Posterior cingulate gyrus (tissue), 11 donors: ENCODE measurements around the gene TVP23B.
A peak's percentile ranks its signal among the peaks of the same experiment; 100 is the strongest.
"Not testable (repeated sequence)": the region's sequence is repeated elsewhere in the genome, so short reads cannot be mapped to it uniquely, and the experiment has no call there.

ENCODE experiments used
- DNase-seq, 10 donors: peaks; one replicate each; pipeline versions ENCODE4 v3.0.0 to v3.0.0-alpha.2; 2020 to 2021; ENCODE audit warnings: mixed read lengths in 3 of 10
- intact Hi-C: fragments of 100-400 bp; cut with DNase I; formaldehyde crosslinking; loops from one replicate; pipeline ENCODE4 v1.15.1; 2023

TVP23B gene

DNA sequence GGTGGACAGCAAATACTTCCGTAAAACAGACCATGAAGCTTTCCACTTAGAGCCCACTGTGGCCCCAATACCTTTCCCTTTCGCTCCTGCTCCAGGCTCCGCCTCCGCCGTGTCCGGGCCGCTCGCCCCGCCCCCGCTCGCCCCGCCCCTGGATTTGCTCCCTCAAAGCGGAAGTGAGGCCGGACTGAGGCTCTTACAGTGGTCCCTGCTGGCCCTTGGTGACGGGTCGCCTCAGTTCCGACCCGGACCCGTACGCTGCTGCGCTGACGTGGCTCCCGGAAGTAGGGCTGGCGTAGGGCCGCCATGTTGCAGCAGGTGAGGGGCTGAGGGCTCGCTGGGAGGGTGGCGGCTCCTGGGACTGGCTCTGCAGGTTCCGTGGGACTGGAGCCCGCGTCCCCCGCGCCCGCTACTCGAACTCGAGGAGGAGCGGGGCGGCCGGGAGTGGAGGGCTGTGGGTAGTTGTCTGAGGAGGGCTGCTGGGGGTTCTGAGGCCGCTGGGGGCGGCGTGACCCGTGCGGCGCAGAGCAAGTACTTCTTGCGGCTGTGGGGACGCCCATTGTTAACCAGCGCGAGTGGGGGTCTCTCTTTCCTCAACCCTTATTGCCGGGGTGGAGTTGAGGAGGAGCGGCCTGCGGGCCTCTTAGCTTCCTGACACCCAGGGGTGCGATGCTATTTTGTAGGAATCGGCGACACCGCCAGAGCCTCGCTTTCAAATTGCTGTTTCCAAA is at the start of gene TVP23B:
Gene TVP23B (plus strand): TSS at position 193 of the 728 bp plus-strand sequence. CDS start 111 bp downstream, at position 304.
- peak; percentile 92 to 99 (median 96) for DNase-seq
- intact Hi-C loops, result not testable (repeated sequence)

DNA sequence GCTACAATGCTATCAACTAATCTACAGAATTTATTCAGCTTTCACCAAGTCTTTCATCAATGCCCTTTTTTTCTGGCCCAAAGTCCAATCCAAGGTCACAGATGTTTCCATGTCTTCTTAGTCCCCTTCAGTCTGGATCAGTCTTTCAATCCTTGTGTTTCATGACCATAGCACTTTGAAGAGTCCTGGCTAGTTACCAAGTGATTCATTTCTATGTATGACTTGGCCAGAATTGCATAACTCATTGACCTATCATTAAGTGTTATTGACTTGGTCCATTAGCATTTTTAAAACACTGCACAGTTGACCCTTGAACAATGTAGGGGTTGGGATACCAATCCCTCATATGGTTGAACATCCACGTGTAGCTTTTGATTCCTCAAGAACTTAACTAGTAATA is 48.5 kb upstream of the TVP23B start:
- DNase-seq, intact Hi-C loops: not testable (repeated sequence)

DNA sequence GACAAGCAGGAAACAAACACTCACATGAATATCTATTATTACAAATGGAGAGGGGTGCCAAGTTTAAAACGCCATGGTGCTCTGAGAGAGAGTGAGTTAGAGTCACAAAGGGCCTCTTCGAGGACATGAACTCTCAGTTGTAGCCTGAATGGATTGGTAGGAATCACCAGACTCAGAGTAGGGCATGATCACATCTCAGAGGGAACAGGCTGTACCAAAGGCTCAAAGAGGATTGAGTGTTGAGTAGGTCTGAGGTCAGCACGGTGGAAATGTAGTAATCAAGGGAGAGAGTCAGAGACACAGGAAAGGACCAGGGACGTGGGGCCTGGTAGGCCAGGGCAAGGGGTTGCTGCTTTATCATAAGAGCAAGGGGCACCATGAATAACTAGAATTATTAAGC is 47.6 kb upstream of the TVP23B start:
- DNase-seq, intact Hi-C loops: not testable (repeated sequence)

DNA sequence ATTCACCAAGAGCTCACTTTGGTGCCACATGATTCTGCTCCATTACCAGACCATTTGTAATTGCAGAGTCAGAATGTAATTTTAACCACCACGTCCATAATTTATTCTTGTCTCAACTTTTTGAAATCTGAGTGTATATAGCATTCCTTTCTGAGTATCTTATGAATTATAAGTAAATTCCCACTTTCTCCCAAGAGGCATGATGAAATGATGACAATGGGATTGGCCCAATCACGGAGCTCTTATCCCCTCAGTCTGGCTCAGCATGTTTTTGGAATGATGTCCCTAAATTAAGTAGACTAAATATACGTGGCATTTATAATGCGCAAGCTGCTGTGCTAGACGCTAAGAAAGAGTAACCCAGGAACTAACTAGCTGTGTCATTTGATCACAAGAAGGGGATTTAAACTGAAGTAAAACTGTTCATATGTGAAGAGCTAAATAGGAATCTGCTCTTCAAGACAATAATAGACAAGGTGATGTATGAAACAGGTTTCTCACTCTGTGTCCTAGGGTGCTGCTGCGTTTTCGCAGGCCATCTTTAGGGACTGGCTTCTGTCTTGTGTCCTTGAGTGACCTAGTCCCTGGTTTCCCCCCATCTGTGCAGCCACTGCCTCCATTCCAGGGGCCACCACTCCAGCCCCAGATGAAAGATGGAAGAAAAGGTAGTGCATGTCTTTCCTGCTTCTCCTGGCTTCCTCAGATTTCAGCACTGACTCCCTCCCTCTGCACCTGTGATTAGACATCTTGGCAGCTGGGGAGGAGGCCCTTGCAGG is 41.2 kb upstream of the TVP23B start:
- intact Hi-C loops, DNase-seq: not testable (repeated sequence)

DNA sequence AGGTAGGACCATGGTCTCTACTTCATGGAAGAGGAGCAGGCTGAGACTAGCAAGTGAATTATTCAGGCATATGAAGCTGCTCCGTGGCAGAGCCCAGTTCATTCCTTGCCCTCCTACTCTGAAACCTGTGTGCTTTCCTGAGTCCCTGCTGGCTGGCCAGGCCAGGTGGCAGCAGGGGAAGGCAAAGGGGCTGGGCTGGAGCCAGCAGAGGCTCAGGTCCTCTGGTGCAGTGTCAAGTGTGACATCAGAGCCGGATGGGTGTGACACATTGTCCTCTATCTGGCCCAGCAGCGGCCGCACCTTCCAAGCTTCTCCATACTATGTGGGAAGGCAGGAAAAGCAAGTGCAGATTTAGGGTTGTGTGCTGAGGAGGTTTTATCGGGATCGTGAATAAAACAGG is 39.8 kb upstream of the TVP23B start:
- DNase-seq, intact Hi-C loops: not testable (repeated sequence)

DNA sequence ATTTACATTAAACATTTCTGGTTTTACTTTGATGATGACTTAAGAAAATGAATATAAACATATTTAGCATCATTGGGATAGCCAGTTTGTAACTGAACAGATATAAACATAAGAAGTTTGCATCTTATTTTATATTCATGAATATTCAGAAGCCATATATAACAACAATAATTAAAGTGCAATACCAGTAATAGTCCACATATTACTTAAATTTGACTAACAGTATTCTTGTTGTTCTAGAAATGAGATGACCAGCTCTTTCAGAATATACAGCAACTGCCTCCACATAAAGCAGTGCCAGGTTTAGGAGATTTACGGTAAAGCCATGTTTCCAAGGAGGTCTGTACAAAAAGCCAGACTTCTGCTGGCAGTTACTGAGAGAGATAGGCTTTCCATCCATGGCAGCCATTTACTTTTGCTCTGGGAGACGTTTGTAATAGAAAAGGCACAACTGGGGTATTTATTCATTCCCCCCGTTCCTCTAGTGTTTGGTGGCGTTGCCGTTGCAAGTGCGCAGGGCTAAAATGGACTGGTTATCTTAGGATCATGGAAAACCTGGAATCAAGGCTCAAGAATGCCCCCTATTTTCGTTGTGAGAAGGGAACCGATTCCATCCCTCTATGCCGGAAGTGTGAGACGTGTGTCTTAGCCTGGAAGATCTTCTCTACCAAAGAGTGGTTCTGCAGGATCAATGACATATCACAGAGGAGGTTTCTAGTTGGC is 37.1 kb upstream of the TVP23B start, which contains the start of gene FBXW10:
Gene FBXW10 (plus strand): TSS at position 356 of the 723 bp plus-strand sequence. CDS start 191 bp downstream, at position 547.
- not testable (repeated sequence) for DNase-seq

DNA sequence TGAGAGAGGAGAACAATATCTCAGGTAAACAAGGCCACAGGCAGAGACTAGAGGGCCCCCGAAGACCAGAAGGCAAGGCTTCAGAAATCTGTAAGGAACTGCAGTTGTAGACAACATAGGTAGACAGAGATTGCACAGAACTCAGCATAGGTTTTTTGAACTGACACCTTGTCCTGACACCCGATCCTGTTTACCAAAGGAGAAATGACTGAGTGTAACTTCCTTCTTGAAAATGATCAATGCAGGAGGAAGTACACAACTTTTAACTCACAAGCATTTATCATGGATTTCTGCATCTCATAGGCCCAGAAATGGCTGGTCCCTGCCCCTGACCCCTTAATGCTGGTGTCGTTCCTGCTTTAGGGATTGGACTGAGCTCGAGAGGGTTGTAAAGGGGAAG is 36.3 kb upstream of the TVP23B start:
- DNase-seq, intact Hi-C loops: not testable (repeated sequence)

More for the DNA sequence above, 37.1 kb upstream of the TVP23B start, which contains the start of gene FBXW10:
- intact Hi-C loops, result not testable (repeated sequence)

DNA sequence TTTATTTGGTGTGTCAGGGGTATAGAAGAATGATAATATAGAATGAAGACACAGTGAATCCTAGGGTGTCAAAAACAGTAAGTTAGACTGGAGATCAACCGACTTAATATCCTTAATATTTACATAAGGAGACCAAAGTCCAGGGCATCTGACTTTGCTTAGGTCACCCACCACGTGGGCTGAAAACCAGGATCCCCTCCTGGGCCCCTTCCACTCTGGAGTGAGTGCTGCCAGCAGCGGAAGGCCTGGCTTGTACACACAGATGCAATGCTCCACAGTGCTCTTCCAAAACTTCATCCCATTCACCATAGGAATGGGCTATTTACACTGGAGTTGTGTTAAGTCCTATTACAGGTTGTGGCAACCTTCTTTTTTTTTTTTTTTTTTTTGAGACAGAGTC is 34.4 kb upstream of the TVP23B start:
- intact Hi-C loops, DNase-seq: not testable (repeated sequence)

DNA sequence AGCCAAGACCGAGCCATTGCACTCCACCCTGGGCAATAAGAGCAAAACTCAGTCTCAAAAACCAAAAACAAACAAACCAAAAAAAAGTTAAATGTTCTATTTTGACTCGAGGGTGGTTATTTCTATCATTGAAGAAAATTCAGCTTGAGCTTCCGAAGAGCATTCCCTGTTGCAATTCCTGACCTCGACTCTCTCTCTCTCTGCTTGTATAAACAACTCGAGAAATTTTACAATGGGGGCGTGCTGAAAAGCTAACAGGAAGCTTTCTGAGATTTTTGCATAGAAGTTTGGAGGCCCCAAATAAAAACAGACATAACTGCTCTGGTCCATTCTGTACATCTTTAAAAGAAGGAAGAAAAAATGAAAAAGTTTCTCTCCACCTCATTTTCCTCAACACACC is 33.5 kb upstream of the TVP23B start:
- DNase-seq, intact Hi-C loops: not testable (repeated sequence)

DNA sequence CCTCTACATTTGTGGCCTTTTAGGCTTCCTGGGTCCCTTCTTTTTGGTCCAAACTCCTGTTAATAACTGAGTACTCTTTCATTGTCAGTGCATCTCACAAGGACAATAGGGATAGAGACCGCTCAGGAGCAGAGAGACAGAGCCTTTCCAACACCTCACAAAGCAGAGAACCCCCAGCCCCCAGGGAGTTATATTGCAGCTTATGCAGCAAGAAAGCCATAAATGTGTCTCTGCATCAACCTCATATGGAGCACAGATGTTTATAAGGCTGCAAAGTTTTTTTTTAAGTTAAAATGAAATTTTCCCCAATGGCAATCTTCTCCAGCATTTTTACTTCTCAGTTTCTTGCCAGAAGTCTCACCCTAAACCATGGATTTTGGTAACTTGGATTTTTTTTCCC is 30.7 kb upstream of the TVP23B start:
- intact Hi-C loops, DNase-seq: not testable (repeated sequence)

DNA sequence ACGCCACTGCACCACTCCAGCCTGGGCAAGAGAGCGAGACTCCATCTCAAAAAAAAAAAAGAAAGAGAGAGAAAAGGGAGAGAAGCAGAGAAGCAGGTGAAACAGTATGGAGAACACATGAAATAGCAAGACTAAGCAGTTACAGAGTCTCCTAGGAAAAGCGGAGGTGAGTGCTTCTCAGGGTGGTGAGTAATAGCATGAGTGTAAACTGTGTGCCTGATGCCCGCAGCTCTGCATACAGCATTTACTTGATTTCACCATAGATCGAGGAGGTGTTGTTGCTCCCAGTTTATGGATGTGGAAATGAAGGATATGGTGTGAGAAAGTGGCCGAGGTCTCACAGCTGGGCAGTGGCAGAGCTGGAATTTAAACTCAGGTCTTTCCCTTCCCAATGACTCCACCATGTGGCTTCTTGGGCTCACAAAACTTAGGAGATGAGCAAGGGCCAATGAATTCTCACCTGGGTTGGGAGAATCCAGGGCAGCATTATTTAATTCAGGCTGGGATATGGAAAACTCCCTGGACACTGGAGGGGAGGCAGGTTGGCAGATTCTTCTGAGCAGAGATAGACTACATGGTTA is 27.1 kb upstream of the TVP23B start:
- intact Hi-C loops, DNase-seq: not testable (repeated sequence)

DNA sequence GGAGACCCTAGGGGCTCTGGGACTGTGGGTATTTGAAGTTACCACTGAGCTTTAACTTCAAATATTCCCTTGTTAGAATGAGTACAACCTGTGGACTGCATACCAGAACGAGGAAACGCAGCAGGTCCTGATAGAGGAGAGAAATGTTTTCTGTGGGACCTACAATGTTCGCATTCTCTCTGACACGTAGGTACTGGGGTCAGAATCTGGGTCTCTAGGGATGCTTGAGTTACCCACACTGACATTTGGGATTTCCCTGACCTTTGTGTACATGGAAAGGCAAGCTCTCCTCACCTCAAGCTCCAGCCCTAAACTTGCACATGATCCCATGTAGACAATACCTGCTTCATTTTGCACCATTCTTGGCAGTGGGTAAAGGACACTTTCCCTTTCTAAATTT is 25.0 kb upstream of the TVP23B start:
- DNase-seq, intact Hi-C loops: not testable (repeated sequence)

DNA sequence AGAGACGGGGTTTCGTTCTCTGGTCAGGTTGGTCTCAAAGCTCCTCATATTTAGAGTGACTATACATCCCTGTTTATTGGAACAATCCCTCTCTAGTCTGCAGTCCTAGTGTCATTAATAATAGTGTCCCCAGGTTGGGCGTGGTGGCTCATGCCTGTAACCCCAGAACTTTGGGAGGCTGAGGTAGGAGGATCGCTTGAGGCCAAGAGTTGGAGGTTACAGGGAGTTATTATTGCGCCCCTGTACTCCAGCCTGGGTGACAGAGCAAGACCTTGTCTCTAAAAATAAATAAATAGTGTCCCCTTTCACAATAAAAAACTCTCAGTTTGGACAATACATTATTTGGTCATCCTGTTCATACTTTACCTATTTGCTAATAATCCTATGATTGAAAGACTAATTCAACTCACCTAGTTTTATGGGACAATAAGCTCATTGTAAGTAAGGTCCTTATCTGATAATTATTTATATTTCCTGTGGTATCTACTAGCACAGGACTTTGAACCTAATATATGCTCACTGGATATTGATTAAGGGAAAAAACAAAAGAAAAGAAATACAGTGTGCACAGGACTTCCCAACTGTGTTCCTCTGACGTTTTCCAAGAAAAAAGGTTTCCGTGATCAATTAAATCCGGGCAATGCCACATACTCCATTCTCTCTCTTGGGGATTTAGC is 23.5 kb upstream of the TVP23B start:
- intact Hi-C loops, result not testable (repeated sequence)

DNA sequence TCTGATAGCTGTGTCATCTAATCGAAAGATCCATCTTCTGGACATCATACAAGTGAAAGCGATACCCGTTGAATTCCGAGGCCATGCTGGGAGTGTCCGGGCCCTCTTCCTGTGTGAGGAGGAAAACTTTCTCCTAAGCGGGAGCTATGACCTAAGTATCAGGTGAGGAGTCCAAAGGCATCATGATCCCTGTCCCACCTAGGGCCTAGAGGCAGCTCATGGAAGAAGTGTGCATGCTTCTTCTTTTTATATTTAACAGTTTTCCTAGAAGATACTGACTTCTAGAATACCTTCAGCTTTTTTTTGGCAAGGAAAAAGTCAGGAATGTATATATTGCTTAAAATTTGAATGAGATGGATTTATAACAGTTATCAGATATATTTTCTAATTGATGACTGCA is 22.6 kb upstream of the TVP23B start:
- intact Hi-C loops, DNase-seq: not testable (repeated sequence)

More for the DNA sequence above, 23.5 kb upstream of the TVP23B start:
- not testable (repeated sequence) for DNase-seq

DNA sequence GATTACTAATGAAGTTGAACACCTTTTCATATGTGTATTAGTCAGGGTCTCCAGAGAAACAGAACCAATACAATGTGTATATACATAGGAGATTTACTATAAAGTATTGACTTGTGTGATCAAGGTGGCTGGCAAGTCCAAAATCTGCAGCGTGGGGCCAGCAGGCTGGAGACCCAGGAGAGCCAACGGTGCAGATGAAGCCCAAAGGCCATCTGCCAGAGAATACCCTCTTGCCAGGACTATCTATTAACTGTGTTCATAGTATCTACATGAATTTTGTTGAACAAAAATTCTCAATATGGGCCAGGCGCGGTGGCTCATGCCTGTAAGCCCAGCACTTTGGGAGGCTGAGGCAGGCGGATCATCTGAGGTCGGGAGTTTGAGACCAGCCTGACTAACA is 20.8 kb upstream of the TVP23B start:
- DNase-seq, intact Hi-C loops: not testable (repeated sequence)

DNA sequence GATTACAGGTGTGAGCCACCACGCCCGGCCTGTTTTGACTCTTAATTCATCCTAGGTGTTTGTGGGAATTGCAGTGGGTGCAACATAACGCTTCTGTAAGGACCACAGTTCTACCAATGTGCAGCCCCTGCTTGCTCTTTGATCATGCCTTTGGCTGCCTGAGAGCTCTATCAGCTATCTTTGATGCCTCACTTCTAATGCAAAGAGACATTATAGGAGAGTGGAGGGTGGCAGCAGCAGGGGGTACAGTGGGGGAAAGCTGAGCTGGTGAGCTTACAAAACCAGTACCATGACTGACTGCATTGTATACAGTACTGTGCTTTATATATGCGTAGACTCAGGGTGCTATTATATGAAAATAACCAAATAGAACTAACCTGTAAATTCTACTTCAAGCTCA is 10.4 kb upstream of the TVP23B start:
- intact Hi-C loops, DNase-seq: not testable (repeated sequence)

DNA sequence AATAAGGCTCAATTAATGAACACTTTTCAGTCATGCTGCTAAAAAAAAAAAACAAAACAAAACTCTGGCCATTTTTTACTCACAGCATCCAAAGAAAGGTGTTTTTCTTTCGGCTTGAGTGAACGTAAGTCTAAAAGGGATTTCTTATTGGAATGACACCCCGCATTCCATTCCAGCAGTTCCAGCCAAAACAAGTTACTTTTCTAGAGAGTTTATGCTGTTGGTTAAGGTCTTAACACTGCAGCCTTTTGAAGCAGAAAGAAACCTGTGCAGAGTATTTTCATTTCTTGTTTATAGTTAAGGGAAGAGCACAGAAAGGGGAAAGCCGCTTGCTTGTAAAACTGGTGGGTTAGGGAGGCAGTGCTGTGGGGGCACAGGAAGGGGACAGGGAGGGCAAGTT is 9.9 kb upstream of the TVP23B start:
- DNase-seq, intact Hi-C loops: not testable (repeated sequence)

DNA sequence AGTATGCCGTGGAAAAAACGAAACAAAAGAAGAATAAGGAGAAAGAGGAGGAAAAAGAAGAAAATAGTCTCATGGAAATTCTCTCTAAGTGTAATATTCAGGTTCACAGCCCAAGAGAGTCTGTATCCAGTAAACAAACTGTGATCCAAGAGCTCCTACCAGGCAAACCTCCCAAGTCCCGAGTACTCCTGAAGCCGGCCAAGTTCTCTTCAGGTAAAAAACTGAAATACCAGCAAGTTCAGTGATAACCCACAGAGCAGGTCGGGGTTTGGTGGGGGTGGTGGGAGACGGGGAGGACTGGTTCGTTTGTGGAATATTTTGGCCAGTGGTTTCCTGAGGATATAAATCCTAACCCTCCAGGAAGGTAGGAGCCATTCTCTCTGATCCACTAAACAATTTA is 8.5 kb upstream of the TVP23B start:
- DNase-seq, result no peak
- intact Hi-C loops, result no loop called here

DNA sequence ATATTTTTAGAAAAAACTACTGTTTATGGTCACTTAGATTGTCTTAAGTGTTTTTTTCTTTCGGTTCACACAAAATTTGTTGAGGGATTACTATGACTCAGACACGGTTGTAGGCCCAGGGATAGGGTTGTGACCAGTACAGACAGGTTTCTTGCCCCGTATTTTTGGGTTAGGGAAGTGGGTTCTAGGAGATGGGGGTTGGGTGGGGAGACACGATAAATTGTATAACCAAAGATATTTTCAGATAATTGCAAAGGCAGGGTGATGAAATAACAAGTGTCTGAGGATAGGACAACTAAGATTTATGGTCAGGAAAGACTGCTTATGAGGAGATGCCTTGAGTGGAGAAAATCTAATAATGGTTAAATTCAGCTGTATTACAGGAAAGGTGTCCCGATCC is 822 bp downstream of the TVP23B start:
- intact Hi-C loops, result not testable (repeated sequence)

DNA sequence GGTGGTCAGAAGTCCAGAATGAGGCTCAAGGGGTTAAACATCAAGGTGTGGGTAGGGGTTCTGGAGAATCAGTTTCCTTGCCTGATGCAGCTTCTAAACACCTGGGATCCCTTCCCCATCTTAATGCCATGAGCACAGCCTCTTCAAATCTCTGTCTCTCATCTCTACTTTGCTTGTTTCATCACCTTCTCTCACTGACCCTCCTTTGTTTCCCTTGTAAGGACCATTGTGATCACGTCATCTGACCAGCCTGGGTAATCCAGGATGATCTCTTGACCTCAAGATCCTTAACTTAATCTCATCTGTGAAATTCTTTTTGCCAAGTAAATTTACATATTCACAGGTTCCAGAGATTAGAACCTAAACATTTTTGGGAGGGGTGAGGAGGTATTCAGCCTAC is 5.0 kb downstream of the TVP23B start:
- intact Hi-C loops, DNase-seq: not testable (repeated sequence)

More for the DNA sequence above, 822 bp downstream of the TVP23B start:
- not testable (repeated sequence) for DNase-seq
